HL-60/S4 treated with phorbol 12-myristate 13-acetate at 8.2 ng/mL for 4 days and 3 days (cell line): ENCODE data around the gene UGT1A7.
"Not testable (repeated sequence)": the region's sequence is repeated elsewhere in the genome, so short reads cannot be mapped to it uniquely, and the experiment has no call there.

Experiments
- in situ Hi-C: fragments of 300-500 bp; cut with MboI; formaldehyde crosslinking; loops from 2 replicates; pipeline ENCODE4 v1.15.0; 2022; ENCODE audit warnings: low sequenced_read_pairs

Gene UGT1A7

GRCh38 chr2:233680361-233681045 lies 1.2 kb upstream of the UGT1A7 start:
- in situ Hi-C loops: no loop called here

DNA sequence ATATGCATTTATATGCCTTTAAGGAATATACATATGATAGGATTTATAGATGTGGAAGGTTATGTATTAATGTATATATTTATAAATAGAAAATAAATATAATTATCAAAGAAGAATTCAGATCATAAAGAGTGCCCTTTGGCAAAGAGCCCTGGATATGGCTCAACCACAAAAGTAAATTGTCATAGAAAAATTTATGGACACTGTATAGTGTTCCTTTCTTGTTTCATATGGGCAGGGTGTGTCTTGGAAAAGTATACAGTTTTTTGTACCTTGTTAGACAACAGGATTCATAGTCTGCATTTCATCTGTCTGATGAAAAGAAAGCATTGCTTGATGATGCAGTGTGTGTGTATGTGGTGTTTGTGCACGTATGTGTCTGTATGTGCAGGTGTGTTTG lies 2.9 kb downstream of the UGT1A7 start:
- in situ Hi-C loops: no loop called here

- in situ Hi-C loops: no loop called here
Measured at GRCh38 chr2:233686928-233687327, 5.2 kb downstream of the UGT1A7 start.

GRCh38 chr2:233688341-233688740 lies 6.6 kb downstream of the UGT1A7 start:
- in situ Hi-C loops: no loop called here

DNA sequence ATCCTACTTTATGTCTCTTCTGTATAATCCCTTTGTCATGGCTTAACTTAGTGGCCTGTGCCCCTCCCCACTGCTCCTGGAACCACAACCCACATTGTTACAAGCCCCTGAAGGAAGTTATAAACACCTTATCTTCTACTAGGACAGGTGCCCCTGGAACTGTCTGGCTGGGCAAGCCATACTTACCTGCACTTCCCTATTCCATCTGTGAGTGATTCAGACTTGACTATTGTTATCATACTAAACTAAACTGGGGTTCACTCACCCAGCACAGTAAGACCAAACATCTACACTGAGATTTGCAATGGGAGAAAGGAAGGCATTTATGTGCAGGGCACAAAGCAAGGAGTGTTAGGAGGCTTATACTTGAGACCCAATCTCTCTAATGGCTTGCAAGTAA lies 7.3 kb downstream of the UGT1A7 start:
- in situ Hi-C loops: no loop called here

DNA sequence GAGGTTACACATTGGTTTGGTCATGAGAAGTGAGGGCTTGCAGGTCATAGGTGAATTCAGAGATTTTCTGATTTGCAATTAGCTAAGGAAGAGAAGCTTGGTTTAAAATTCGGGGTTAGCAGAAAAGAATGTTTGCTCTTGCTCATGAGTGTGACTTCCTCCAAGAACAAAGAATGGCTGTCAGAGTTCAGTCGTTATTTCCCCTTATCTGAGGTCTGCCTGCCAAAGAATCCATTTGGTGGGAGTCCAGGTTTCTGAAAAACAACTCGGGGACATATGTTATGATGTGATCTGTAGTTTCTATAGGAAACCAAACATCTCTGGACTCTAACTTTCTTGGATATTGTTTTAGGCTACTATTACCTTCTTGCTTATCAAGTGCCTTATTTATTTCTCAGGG lies 7.8 kb downstream of the UGT1A7 start:
- in situ Hi-C loops: no loop called here

GRCh38 chr2:233690444-233690843 lies 8.7 kb downstream of the UGT1A7 start:
- in situ Hi-C loops: no loop called here

DNA sequence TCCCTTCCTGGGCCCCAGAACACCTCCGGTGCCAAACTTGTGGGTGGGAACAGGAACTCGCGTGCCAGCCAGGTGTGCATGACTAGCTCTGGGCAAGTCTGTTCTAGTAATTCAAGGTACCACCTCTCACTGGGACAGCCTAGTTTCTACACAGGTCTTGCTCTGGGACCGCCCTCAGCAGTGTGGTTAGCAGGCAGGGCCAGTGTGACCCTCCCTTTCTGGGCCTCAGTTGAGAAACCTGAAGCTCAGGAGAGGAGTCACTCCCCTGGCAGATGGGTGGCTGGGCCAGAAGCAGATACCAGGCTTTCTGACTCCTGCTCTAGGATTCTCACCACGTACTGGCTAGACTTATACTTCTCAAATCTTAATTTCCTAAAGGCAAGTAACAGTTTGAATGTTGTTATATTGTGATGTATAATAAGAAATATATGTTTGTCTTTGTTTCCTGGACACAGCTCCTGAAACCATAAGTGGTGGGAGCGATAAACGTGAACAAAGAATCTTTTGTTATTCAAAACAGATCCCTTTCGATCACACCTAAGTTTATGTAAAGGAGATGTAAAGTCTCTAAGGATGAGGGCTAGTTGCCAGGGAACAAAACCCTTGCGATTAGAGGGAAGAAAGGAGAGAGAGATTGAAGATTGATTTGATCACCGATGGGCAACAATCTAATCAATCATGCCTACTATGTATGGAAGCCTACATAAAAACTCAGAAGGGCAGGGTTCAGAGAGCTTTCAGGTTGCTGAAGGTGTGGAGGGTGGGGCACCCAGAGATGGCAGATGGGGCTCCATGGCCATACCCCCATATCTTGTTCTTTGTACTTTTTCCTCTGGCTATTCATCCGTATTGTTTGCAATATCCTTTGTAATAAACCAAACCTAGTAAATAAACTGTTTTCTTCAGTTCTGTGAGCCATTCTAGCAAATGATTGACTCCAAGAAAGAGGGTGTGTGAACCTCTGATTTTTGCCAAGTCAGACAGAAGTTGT lies 10.0 kb downstream of the UGT1A7 start:
- in situ Hi-C loops: no loop called here

- in situ Hi-C loops: no loop called here
Measured at GRCh38 chr2:233692648-233693047, 10.9 kb downstream of the UGT1A7 start, which contains the start of gene UGT1A6. TSS of gene UGT1A6 (plus strand) at chr2:233692890. CDS start at chr2:233693005, 115 bp downstream.

DNA sequence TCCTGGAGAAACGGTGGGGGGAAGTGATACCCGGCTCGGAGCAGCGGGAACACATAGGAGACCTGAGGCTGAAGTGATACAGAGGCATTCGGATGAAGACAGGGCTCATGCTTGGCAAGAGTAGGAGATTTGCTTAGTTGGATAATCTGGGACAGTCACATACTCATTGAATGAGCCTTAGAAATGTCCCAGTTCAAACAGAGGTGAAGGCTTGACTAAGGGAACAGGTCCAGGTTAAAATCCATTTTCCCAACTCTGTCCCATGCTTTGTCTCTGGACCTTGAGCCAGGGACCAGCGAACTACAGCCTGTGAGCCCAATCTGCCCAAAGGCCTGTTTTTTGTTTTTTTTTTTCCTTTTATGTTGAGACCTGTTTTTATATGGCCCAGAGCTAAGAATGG lies 12.3 kb downstream of the UGT1A7 start:
- in situ Hi-C loops: no loop called here

DNA sequence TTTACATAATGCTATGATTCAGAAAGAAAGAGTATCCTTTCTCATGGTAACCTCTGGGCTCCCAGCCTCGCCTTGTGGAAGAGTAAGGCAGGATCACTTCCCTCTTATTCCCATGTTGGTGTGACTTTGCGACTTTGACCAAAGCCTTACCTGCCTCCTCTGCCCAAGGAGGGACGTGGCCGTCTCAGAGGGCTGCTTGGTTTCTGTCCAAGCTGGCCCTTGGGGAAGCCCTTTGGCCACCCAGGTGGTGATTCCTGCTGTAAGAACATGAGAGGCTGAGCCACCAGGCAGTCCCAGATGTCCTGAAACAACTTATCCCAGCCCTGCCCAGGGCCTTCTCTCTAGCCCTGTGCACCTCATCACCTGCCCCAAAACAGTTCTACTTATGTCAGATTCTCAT lies 17.0 kb downstream of the UGT1A7 start:
- in situ Hi-C loops: no loop called here

- in situ Hi-C loops: no loop called here
Measured at GRCh38 chr2:233699424-233700027, 17.8 kb downstream of the UGT1A7 start.

DNA sequence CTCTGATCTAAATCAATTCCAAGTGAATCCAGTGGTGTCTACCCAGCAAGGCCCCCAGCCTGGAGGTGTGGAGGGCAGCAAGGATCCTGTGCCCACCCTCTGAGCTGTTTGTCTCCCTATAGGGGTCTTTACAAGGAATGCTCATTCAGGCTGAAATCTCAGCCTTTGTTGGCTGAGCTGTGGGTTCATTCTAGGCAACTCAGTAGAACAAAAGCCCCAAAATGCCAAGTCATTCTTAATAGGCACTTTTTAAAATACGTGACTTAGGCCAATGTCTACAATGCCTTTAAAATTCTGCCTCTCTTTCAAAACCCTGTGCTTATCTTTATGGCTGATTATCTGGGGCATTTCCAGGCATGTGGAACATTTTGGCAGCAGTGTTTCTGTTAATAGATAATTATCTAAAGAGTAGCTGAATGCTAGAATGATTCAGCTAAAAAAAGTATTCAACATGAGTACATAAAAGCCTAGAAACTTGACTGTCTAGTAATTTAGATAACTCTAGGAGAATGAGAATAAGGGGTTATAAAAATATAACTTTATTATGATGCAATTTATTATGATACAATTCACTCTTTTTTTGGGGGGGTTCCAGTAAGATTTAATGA lies 18.4 kb downstream of the UGT1A7 start:
- in situ Hi-C loops: no loop called here

DNA sequence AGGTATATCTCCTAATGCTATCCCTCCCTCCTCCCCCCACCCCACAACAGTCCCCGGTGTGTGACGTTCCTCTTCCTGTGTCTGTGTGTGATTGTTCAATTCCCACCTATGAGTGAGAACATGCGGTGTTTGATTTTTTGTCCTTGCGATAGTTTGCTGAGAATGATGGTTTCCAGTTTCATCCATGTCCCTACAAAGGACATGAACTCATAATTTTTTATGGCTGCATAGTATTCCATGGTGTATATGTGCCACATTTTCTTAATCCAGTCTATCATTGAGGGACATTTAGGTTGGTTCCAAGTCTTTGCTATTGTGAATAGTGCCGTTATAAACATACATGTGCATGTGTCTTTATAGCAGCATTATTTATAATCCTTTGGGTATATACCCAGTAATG lies 19.1 kb downstream of the UGT1A7 start:
- in situ Hi-C loops: not testable (repeated sequence)

DNA sequence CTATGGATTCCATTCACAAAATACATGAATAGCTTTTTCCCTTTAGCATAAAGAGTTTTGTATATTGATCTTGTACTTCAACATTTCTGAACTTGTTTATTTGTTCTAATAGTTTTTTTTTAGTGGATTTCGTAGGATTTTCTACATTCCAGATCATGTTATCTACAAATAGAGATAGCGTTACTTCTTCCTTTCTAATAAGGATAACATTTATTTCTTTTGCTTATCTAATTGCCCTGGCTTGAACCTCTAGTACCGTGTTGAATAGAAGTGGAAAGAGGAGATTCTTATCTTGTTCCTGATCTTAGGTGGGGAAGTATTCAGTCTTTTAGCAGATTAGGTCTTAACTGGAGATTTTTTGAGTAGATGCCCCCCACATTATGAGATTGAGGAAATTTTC lies 20.5 kb downstream of the UGT1A7 start:
- in situ Hi-C loops: no loop called here

GRCh38 chr2:233705911-233706506 lies 24.3 kb downstream of the UGT1A7 start:
- in situ Hi-C loops: no loop called here

GRCh38 chr2:233706720-233707119 lies 25.0 kb downstream of the UGT1A7 start:
- in situ Hi-C loops: no loop called here

DNA sequence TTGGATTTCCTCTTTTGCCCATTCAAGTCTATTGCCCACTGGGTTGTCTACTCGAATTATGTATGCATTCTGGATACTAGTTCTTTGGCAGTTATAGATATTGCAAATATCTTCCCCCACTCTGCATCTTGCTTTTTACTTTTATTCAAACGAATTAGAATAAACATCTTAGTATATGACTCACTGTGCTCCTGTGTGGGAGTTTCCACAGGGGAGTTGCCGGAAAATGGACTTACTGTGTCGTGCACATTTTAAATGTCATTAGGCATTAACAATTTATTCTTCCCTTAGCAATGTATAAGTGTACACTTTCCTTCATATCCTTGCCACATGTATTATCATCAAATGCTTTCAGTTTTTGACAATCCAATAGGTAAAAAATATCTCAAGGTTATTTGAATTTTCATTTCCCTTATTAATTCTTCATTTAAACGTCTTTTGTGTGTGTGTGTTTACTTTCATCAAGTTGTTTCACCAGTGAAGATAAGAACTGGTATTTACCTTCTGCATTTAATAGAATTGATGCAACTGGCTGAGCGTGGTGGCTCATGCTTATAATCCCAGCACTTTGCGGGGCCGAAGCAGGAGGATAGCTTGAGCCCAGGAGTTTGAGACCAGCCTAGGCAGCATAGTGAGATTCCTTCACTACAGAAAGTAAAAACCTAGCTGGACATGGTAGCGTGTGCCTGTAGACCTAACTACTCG lies 26.4 kb downstream of the UGT1A7 start:
- in situ Hi-C loops: no loop called here

DNA sequence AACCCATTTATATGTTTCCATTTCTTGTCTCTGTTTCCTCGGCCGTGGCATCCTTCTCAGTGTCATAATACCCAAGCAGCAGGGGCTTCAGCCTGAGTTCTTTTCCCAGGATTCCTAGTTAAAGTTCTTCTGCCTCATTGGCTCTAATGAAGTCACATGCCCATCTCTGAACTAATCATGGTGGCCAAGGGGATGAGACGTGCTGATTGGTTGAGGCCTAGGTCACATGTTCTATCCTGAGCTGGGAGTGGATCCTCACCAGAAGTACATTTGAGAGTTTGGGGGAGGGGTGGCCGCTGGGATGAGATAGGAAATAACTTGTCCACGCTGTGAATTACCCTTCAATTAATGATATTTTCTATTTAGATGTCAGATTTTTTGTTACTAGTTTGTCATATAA lies 27.2 kb downstream of the UGT1A7 start:
- in situ Hi-C loops: no loop called here

DNA sequence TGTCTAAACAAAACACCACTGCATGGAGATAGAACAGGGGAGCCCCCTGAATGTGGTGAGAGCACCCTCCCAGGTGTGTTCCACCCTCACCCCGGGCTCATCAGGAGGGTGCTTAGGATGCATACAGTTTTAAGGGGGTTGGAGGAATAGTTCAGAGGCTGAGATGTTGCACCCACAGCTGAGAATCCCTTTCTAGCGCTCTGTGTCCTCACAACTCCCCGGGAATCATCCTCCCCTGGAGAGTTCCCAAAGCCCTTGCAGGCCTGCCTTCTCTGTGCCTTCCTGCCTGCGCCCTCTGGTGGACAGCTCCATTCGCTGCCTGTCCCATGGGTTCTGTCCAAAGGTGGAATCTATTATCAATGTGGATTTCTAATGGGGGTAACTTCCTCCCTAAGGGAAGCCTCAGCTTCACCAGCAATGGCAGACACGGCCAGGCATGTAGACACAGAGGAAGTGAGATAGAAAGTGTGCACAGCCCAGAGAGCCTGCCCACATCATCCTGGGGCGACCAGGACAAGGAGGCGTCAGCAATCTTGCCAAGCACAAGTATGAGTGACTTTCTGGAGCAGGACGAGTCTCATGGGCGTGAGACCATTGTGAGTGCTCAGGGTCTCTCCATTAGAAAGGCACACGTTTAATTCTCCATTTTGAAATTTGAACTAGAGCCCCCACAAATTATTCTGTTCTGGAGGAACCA lies 29.8 kb downstream of the UGT1A7 start:
- in situ Hi-C loops: no loop called here
